ENCODE results near the gene MARVELD1. TPM values are rescaled to one million over a fixed set of nuclear protein-coding genes. Genes with fewer than 3 reads are reported as not detected.

Gene MARVELD1
- total and polyA plus RNA-seq, 3 donors from 2014 or later = 8.7 to 21.9 (median 13.6) TPM

DNA sequence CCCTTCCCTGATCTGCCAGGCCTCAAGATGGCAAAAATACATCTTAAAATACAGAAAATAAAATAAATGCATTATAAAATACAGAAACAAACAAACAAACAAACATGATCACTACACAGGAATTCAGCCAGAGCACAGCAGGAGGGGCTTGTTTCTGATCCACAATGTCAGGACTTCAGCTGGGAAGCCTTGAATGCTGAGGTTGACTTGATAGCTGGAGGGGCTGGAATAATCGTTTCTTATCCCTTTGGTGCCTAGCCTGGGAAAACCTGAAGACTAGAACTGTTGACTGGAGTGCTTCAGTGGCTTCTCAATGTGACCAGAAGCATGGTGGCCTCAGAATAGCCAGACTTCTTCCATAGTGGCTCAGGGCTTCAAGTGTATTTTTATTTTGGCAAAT is 9.2 kb upstream of the MARVELD1 start:
- Histone ChIP-seq H3K4me3 (no peak overlapping the region), H3K27me3 (no peaks in the 10 kb centered on the region), H3K27ac (no peak overlapping the region), H3K4me1 (no peaks in the 10 kb centered on the region), H3K9me3 (no peaks in the 10 kb centered on the region), H3K36me3 (ENCODE audit: low read depth, missing control alignments) (no peaks in the 10 kb centered on the region)
- DNase-seq = no peak
- WGBS, 2 donors = 72 to 76% methylated on average over 1 of the region's 1 CpG
- intact Hi-C loops (cut with DNase I; ENCODE audit: low total_unique reads) = no loop called here
- TF ChIP-seq, protein P1, sequence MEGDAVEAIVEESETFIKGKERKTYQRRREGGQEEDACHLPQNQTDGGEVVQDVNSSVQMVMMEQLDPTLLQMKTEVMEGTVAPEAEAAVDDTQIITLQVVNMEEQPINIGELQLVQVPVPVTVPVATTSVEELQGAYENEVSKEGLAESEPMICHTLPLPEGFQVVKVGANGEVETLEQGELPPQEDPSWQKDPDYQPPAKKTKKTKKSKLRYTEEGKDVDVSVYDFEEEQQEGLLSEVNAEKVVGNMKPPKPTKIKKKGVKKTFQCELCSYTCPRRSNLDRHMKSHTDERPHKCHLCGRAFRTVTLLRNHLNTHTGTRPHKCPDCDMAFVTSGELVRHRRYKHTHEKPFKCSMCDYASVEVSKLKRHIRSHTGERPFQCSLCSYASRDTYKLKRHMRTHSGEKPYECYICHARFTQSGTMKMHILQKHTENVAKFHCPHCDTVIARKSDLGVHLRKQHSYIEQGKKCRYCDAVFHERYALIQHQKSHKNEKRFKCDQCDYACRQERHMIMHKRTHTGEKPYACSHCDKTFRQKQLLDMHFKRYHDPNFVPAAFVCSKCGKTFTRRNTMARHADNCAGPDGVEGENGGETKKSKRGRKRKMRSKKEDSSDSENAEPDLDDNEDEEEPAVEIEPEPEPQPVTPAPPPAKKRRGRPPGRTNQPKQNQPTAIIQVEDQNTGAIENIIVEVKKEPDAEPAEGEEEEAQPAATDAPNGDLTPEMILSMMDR (IDR thresholded peaks at IDR 0.05) = no peak
- TF ChIP-seq POLR2A (IDR thresholded peaks at IDR 0.05) = no peak

DNA sequence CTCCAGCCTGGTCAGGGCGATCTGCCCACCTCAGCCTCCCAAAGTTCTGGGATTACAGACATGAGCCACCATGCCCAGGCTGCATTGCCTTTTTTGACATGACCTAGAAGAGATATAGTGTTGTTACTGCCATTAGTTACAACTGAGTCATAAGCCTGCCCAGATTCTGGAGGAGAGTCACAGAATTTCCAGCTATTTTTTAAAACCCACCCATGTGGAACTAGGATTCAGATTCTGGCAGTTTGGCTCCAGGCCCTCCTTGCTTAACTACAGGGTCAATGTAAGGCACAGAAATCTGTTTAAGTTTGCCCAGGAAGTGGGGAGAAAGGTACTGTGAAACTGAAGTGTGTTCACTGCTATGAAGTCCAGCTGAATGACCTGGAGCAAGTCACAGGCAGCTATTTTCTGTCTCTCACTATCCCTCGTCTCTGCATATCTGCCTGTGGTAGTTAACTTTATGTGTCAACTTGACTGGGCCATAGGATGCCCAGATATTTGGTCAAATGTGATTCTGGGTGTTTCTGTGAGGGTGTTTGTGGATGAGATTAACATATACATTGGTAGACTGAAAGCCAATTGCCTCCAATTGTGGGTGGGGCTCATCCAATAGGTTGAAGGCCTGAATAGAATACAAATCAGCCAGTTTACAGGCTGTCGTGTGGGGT is 8.4 kb upstream of the MARVELD1 start:
- no peaks in the 10 kb centered on the region for H3K36me3 ChIP-seq (ENCODE audit: low read depth, missing control alignments)
- no peaks in the 10 kb centered on the region for H3K9me3 ChIP-seq
- no peak overlapping the region for H3K4me3 ChIP-seq
- no peak for DNase-seq
- H3K27me3 ChIP-seq = no peaks in the 10 kb centered on the region
- no peak overlapping the region for H3K27ac ChIP-seq
- WGBS, 2 donors = 94 to 98% methylated on average over 3 of the region's 3 CpGs
- no peak for TF ChIP-seq POLR2A (IDR thresholded peaks at IDR 0.05)
- TF ChIP-seq, protein P1 (IDR thresholded peaks at IDR 0.05) = no peak
- intact Hi-C loops (cut with DNase I; ENCODE audit: low total_unique reads) = no loop called here
- H3K4me1 ChIP-seq = no peaks in the 10 kb centered on the region

DNA sequence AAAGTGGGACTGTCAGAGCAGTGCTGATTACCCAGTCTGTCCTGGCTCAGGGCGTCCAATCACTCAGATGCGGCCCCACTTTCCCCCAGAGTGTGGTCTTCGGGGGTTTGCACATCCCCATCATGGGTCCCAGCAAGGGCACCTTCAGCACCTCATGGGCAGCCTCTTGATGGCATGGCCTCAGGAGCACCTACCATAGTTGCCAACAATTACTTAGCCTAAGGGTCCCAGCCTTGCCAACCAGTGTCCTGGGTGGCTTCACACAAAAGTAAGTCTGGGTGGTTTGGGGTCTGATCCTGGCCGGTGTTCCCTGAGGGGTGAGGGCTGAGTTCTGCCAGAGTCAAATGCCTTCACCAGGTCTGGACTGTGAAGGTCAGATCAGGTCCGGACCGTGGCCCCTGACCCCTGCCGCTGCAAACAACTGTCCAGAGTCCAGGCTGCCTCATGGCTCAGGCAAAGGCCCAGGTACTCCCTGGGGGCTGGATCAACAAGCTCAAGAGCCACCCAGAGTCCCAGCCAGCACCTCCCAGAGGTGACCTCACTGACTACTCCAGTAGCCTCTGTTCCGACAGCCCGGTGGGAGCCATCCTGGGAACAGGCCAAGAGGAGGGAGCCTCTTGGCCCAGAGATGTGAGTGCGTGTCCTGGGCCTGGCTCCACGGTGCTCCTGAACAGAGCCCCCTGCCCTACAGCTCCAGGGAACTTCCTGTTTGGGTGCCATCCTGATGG is 6.2 kb upstream of the MARVELD1 start:
- TF ChIP-seq POLR2A (IDR thresholded peaks at IDR 0.05) = no peak
- TF ChIP-seq, protein P1 (IDR thresholded peaks at IDR 0.05) = no peak
- intact Hi-C loops (cut with DNase I; ENCODE audit: low total_unique reads) = no loop called here
- 84 to 92% methylated on average over 3 to 10 of the region's 11 CpGs for WGBS, 2 donors
- no peak for DNase-seq
- Histone ChIP-seq H3K4me3 (no peak overlapping the region), H3K36me3 (ENCODE audit: low read depth, missing control alignments) (no peaks in the 10 kb centered on the region), H3K27me3 (no peaks in the 10 kb centered on the region), H3K27ac (no peak overlapping the region), H3K4me1 (peaks cover 3% of the 10 kb centered on the region), H3K9me3 (no peaks in the 10 kb centered on the region)

DNA sequence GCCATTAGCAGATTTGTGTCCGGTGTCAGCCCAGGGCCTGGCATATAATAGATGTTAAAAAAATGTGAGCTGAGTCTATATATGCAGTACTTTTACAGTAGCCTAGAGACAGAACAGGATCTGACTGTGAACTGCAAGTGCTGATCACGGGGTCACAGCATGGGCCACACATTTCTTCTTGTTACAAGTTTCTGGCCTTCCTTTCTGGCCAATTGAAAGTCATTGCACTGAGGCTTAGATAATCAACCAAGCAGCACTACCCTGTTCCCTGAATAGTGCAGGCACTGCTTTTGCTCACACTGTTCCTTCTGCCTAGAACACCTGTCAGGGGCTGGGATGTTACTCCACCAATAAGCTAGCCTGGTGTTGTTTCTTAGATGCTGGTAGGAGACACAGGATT is 5.4 kb upstream of the MARVELD1 start:
- H3K4me3 ChIP-seq = no peak overlapping the region
- intact Hi-C loops (cut with DNase I; ENCODE audit: low total_unique reads) = no loop called here
- H3K27ac ChIP-seq = no peak overlapping the region
- WGBS, 2 donors = 64 to 78% methylated on average over 2 of the region's 2 CpGs
- H3K4me1 ChIP-seq = peaks cover 8% of the 10 kb centered on the region
- H3K27me3 ChIP-seq = no peaks in the 10 kb centered on the region
- TF ChIP-seq POLR2A (IDR thresholded peaks at IDR 0.05) = no peak
- TF ChIP-seq, protein P1 (IDR thresholded peaks at IDR 0.05) = no peak
- no peaks in the 10 kb centered on the region for H3K36me3 ChIP-seq (ENCODE audit: low read depth, missing control alignments)
- H3K9me3 ChIP-seq = no peaks in the 10 kb centered on the region
- DNase-seq = no peak

Data from testis (tissue), 3 donors.